CD4-positive, alpha-beta T cell (primary cell): ENCODE results near the gene IL31RA. TPM values are rescaled to one million over a fixed set of nuclear protein-coding genes. Genes with fewer than 3 reads are reported as not detected.

Experiments
- ATAC-seq: fragments of 200-7000 bp; cut with Tn5 transposase; one replicate; pipeline ENCODE4 v1.10.0; 2022; ENCODE audit warnings: mild to moderate bottlenecking; ENCODE audit not compliant: poor library complexity
- CTCF ChIA-PET: fragments of 350-600 bp; sonication (Branson Sonifier 250); formaldehyde crosslinking; loops from one replicate; lab custom pipeline; 2021; ENCODE audit warnings: antibody characterized with exemption, inconsistent platforms; lab: Charles Lee
- POLR2A ChIA-PET: fragments of 350-600 bp; sonication (Branson Sonifier 250); formaldehyde crosslinking; loops from one replicate; lab custom pipeline; 2021; ENCODE audit warnings: antibody characterized with exemption, inconsistent platforms; lab: Charles Lee
- DNase-seq, 14 experiments: peaks; one replicate each; pipeline ENCODE4 v3.0.0-alpha.2; 2013 to 2020; ENCODE audit warnings: mixed read lengths in 2 of 14
- H3K27ac ChIP-seq, 2 donors: one replicate each; pipeline versions ENCODE4 v1.5.1 to v1.7.0; 2013; ENCODE audit warnings: low read length in 2 of 2, low read depth in 1 of 2, mild to moderate bottlenecking in 1 of 2
- H3K27me3 ChIP-seq, 2 experiments: 1 replicate in 1 of 2; 2 replicates in 1 of 2; pipeline versions ENCODE4 v1.6.1 to v1.7.0; 2013; ENCODE audit warnings: low read length in 2 of 2, control low read depth in 1 of 2, mild to moderate bottlenecking in 1 of 2, moderate library complexity in 1 of 2; ENCODE audit not compliant: insufficient read depth in 2 of 2, control insufficient read depth in 1 of 2
- H3K36me3 ChIP-seq: one replicate; pipeline ENCODE4 v1.6.1; 2013; ENCODE audit warnings: low read length, control low read depth; ENCODE audit not compliant: insufficient read depth
- H3K4me1 ChIP-seq: one replicate; pipeline ENCODE4 v1.6.1; 2013; ENCODE audit warnings: low read length, control low read depth; ENCODE audit not compliant: insufficient read depth
- H3K4me3 ChIP-seq: one replicate; pipeline ENCODE4 v1.5.1; 2013; ENCODE audit warnings: mild to moderate bottlenecking, low read length, moderate library complexity
- H3K9me3 ChIP-seq, 2 experiments: 1 replicate in 1 of 2; 2 replicates in 1 of 2; pipeline versions ENCODE4 v1.6.1 to v1.7.0; 2013; ENCODE audit warnings: low read length in 2 of 2, mild to moderate bottlenecking in 2 of 2, control low read depth in 1 of 2, moderate library complexity in 1 of 2; ENCODE audit not compliant: control insufficient read depth in 1 of 2, insufficient read depth in 1 of 2
- H3K27ac Mint-ChIP-seq: one replicate; pipeline ENCODE4 v1.8.0; 2020; ENCODE audit warnings: mixed read lengths
- H3K27me3 Mint-ChIP-seq: one replicate; pipeline ENCODE4 v1.8.0; 2021; ENCODE audit warnings: mixed read lengths
- H3K36me3 Mint-ChIP-seq: one replicate; pipeline ENCODE4 v1.8.0; 2021; ENCODE audit warnings: low read depth, mixed read lengths
- H3K4me1 Mint-ChIP-seq: one replicate; pipeline ENCODE4 v1.8.0; 2021; ENCODE audit warnings: low read depth, mixed read lengths
- H3K4me3 Mint-ChIP-seq: one replicate; pipeline ENCODE4 v1.8.0; 2020; ENCODE audit warnings: mild to moderate bottlenecking, mixed read lengths
- H3K9me3 Mint-ChIP-seq: one replicate; pipeline ENCODE4 v1.8.0; 2020; ENCODE audit warnings: mixed read lengths
- CTCF ChIP-seq: fragments of 200-600 bp; IDR thresholded peaks from one replicate; pipeline ENCODE4 v1.8.0; 2022; ENCODE audit warnings: antibody characterized with exemption, mild to moderate bottlenecking
- intact Hi-C, 2 experiments: fragments of 100-400 bp; cut with DNase I in 1 of 2; cut with micrococcal nuclease in 1 of 2; formaldehyde crosslinking; loops; one replicate each; pipeline versions ENCODE4 v1.15.1 to v1.9.0; 2023 to 2025; cut with DNase I, micrococcal nuclease
- total RNA-seq, 174 experiments: library from RNA in 2 of 174; stranded (reverse) in 2 of 174; gene quantifications; one replicate each; pipeline ENCODE4 v1.2.3 and lab custom pipeline; 2021 to 2026

Gene IL31RA
- total RNA-seq, 2 experiments from 2014 or later: not detected

DNA sequence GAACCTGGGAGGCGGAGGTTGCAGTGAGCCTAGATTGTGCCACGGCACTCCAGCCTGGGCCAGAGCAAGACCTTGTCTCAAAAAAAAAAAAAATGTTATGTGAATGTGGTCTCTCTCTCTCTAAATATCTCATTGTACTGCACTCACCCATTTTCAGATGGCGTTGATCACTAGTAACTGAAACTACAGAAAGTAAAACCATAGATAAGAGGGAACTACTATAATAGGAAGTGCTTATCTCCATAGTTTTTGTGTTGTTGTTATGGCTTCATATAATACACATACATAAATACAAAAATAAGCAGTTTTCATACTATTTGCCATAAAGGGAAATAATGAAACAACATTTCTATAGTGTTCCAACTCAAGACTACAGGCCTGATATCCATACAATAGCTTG lies 9.1 kb downstream of the IL31RA start:
- H3K27me3 ChIP-seq: no peaks in the 10 kb centered on the region
- Mint-ChIP-seq H3K4me1 (peaks cover 26% of the 10 kb centered on the region), H3K4me3 (no peak overlapping the region), H3K27ac (no peak overlapping the region), H3K27me3 (no peaks in the 10 kb centered on the region), H3K9me3 (no peaks in the 10 kb centered on the region), H3K36me3 (no peaks in the 10 kb centered on the region)
- H3K27ac ChIP-seq: no peak overlapping the region
- ATAC-seq (no peak), DNase-seq (no peak)
- H3K4me3 ChIP-seq: no peak overlapping the region
- TF ChIP-seq CTCF: no peak
- intact Hi-C loops: no loop called here
- peaks cover 25% of the 10 kb centered on the region for H3K4me1 ChIP-seq
- CTCF ChIA-PET: interaction anchor here (0.6 kb wide), 1 partner anchor 26 kb away, joined by 4 read pairs; no protein-coding TSS in a partner anchor
- POLR2A ChIA-PET: no interaction called here
- no peaks in the 10 kb centered on the region for H3K36me3 ChIP-seq
- no peaks in the 10 kb centered on the region for H3K9me3 ChIP-seq

GRCh38 chr5:55860709-55861108 lies 9.6 kb downstream of the IL31RA start:
- Histone ChIP-seq H3K27ac (no peak overlapping the region), H3K4me1 (peaks cover 21% of the 10 kb centered on the region), H3K36me3 (no peaks in the 10 kb centered on the region), H3K4me3 (no peak overlapping the region), H3K9me3 (no peaks in the 10 kb centered on the region), H3K27me3 (no peaks in the 10 kb centered on the region)
- ATAC-seq: no peak
- no peak overlapping the region for H3K4me3 Mint-ChIP-seq
- no peak overlapping the region for H3K27ac Mint-ChIP-seq
- H3K27me3 Mint-ChIP-seq: no peaks in the 10 kb centered on the region
- ChIA-PET CTCF (interaction anchor here (0.6 kb wide), 1 partner anchor 25 kb away, joined by 4 read pairs; no protein-coding TSS in a partner anchor), POLR2A (no interaction called here)
- TF ChIP-seq CTCF: no peak
- no peaks in the 10 kb centered on the region for H3K9me3 Mint-ChIP-seq
- DNase-seq: no peak
- peaks cover 22% of the 10 kb centered on the region for H3K4me1 Mint-ChIP-seq
- intact Hi-C loops: no loop called here
- no peaks in the 10 kb centered on the region for H3K36me3 Mint-ChIP-seq

- H3K4me1 ChIP-seq: no peaks in the 10 kb centered on the region
- H3K36me3 ChIP-seq: no peaks in the 10 kb centered on the region
- DNase-seq (peak in 2 of 14 experiments; percentile 18 to 28), ATAC-seq (no peak)
- Mint-ChIP-seq H3K9me3 (no peaks in the 10 kb centered on the region), H3K36me3 (no peaks in the 10 kb centered on the region), H3K27ac (no peak overlapping the region), H3K4me3 (no peak overlapping the region), H3K4me1 (no peaks in the 10 kb centered on the region), H3K27me3 (no peaks in the 10 kb centered on the region)
- no peaks in the 10 kb centered on the region for H3K9me3 ChIP-seq
- H3K27me3 ChIP-seq: no peaks in the 10 kb centered on the region
- H3K27ac ChIP-seq: no peak overlapping the region
- CTCF ChIA-PET: no interaction called here
- TF ChIP-seq CTCF: no peak
- intact Hi-C loops: no loop called here
- POLR2A ChIA-PET: interaction anchor here (0.7 kb wide), 1 partner anchor 31 kb away, joined by 3 read pairs; no protein-coding TSS in a partner anchor
- H3K4me3 ChIP-seq: no peak overlapping the region
These were observed 13.7 kb downstream of the IL31RA start for GRCh38 chr5:55864606-55865541.
